ENCODE results near the gene CCNF.

Gene CCNF

DNA sequence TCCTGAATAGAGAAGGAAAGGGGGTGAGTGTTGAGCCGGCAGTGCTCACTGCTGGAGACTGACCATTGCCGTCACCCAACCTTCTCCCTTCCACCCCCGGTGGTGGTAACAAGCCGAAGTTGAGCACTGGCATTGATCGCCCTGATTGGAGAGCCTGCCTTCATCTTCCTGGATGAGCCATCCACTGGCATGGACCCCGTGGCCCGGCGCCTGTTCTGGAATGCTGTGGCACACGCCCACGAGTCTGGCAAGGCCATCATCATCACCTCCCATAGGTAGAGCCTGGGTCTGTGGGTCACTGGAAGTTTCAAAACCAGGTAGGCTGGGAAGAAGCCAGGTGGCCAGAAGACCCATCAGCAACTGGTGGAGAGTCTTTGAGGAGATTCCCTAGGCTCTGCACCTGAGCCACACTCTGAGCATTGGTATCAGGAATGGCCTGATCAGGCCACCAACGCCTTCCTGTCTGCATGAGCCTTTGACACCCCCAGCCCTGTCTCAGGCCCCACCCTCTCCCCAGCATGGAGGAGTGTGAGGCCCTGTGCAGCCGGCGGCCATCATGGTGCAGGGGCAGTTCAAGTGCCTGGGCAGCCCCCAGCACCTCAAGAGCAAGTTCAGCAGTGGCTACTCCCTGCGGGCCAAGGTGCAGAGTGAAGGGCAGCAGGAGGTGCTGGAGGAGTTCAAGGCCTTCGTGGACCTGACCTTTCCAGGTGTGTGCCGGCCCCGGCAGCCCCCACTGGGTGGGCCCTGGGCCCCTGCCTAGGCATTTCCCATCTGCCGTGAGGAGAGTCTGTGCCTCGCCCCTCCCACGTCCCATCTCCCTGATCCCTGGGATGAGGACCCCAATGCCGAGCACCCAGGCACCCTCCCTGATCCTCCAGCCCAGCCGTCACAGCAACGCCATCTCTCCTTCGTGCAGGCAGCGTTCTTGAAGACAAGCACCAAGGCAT, 4.9 kb upstream of the CCNF start:
- no peak for TF ChIP-seq TAF1 (IDR thresholded peaks at IDR 0.05; ENCODE audit: borderline replicate concordance, insufficient read depth, low read length)
- no peak for TF ChIP-seq FOXP2 (optimal IDR thresholded peaks at IDR 0.05; ENCODE audit: borderline replicate concordance, extremely low read depth, extremely low read length, insufficient read depth)
- TF ChIP-seq, protein P1, sequence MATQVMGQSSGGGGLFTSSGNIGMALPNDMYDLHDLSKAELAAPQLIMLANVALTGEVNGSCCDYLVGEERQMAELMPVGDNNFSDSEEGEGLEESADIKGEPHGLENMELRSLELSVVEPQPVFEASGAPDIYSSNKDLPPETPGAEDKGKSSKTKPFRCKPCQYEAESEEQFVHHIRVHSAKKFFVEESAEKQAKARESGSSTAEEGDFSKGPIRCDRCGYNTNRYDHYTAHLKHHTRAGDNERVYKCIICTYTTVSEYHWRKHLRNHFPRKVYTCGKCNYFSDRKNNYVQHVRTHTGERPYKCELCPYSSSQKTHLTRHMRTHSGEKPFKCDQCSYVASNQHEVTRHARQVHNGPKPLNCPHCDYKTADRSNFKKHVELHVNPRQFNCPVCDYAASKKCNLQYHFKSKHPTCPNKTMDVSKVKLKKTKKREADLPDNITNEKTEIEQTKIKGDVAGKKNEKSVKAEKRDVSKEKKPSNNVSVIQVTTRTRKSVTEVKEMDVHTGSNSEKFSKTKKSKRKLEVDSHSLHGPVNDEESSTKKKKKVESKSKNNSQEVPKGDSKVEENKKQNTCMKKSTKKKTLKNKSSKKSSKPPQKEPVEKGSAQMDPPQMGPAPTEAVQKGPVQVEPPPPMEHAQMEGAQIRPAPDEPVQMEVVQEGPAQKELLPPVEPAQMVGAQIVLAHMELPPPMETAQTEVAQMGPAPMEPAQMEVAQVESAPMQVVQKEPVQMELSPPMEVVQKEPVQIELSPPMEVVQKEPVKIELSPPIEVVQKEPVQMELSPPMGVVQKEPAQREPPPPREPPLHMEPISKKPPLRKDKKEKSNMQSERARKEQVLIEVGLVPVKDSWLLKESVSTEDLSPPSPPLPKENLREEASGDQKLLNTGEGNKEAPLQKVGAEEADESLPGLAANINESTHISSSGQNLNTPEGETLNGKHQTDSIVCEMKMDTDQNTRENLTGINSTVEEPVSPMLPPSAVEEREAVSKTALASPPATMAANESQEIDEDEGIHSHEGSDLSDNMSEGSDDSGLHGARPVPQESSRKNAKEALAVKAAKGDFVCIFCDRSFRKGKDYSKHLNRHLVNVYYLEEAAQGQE (IDR thresholded peaks at IDR 0.05; ENCODE audit: insufficient read depth in 1 of 2, low read depth in 2 of 2, low read length in 2 of 2) = no peak
- no peak for TF ChIP-seq SIN3A (IDR thresholded peaks at IDR 0.05; ENCODE audit: borderline replicate concordance, insufficient read depth, low read length)
- no peak for TF ChIP-seq POLR2AphosphoS5 (IDR thresholded peaks at IDR 0.05; ENCODE audit: low read depth, low read length)

DNA sequence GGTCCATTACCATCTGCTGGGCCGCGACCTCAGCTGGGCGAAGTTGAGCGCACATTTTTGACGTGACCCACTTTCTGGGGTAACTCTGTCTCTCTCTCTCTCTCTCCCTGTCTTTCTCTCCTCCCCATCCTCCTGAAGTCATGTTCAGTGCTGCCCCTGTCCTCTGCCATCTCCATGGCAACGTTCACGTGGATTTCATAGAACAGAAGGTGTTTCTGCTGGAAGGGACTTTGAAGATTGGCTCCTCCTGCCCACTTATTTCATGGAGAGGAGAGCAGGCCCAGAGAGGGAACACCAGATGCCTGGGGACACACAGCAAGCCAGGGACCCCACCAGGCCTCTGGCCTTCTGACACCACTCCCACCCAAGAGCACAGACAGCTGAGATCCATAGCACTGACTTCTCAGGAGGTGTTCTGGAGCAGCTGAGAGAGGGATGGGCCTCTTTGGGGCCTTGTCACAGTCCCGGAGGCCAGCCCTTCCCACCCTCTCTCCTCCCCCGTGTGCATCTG, 4.2 kb upstream of the CCNF start:
- no peak for TF ChIP-seq SIN3A (IDR thresholded peaks at IDR 0.05; ENCODE audit: borderline replicate concordance, insufficient read depth, low read length)
- no peak for TF ChIP-seq FOXP2 (optimal IDR thresholded peaks at IDR 0.05; ENCODE audit: borderline replicate concordance, extremely low read depth, extremely low read length, insufficient read depth)
- no peak for TF ChIP-seq POLR2AphosphoS5 (IDR thresholded peaks at IDR 0.05; ENCODE audit: low read depth, low read length)
- TF ChIP-seq TAF1 (IDR thresholded peaks at IDR 0.05; ENCODE audit: borderline replicate concordance, insufficient read depth, low read length) = no peak
- TF ChIP-seq, protein P1 (IDR thresholded peaks at IDR 0.05; ENCODE audit: insufficient read depth in 1 of 2, low read depth in 2 of 2, low read length in 2 of 2) = no peak

DNA sequence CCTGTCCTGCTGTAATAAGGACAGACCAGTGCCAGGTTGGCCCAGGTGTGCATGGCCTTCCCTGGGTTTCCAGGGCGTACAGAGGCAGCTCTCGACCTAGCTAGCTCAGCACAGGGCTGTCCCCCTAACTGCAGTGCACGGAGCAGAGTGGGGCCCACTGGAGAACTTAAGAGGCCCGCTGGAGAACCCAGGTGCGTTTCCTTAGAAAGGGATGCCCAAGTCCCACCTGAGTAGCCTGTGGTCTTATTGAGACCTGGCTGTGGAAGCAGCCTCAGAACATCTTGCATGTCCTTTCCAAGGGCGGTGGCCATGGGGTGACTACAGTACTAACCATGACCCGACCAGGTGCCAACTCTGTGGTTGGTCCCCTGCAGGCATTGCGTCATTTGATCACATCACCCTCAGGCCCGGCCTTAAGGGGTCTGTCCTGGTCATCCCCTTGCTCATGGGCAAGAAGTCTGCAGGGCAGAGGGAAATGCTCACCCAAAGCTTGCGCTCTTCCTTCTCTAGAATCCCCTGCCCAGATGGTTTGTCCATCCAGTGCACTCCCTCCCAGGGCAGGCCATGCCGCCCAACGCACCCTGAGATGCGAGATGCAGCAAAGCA, 3.3 kb upstream of the CCNF start:
- TF ChIP-seq SIN3A (IDR thresholded peaks at IDR 0.05; ENCODE audit: borderline replicate concordance, insufficient read depth, low read length) (no peak), POLR2AphosphoS5 (IDR thresholded peaks at IDR 0.05; ENCODE audit: low read depth, low read length) (no peak), TAF1 (IDR thresholded peaks at IDR 0.05; ENCODE audit: borderline replicate concordance, insufficient read depth, low read length) (no peak), FOXP2 (optimal IDR thresholded peaks at IDR 0.05; ENCODE audit: borderline replicate concordance, extremely low read depth, extremely low read length, insufficient read depth) (no peak)
- TF ChIP-seq, protein P1 (IDR thresholded peaks at IDR 0.05; ENCODE audit: insufficient read depth in 1 of 2, low read depth in 2 of 2, low read length in 2 of 2) = no peak

DNA sequence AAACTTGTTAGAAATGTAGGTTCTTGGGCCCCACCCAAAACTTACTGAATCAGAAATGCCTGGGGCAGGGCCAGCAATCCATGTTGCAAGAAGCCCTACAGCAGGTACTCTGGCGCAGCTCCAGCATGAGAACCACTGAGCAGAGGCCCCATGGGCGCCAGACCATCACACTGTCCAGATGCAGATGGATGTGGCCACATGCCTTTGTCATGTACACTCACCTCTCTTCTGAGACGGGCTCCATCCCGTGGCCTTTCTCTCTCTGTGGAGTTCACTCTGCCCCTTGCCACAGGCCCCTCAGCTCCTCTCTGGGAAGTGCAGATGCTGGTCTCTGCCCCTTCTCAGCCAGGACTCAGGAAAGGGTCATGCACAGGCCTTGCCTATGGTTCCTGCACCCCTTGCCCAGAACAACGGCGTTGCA, 2.3 kb upstream of the CCNF start:
- no peak for TF ChIP-seq FOXP2 (optimal IDR thresholded peaks at IDR 0.05; ENCODE audit: borderline replicate concordance, extremely low read depth, extremely low read length, insufficient read depth)
- no peak for TF ChIP-seq TAF1 (IDR thresholded peaks at IDR 0.05; ENCODE audit: borderline replicate concordance, insufficient read depth, low read length)
- no peak for TF ChIP-seq POLR2AphosphoS5 (IDR thresholded peaks at IDR 0.05; ENCODE audit: low read depth, low read length)
- no peak for TF ChIP-seq SIN3A (IDR thresholded peaks at IDR 0.05; ENCODE audit: borderline replicate concordance, insufficient read depth, low read length)

DNA sequence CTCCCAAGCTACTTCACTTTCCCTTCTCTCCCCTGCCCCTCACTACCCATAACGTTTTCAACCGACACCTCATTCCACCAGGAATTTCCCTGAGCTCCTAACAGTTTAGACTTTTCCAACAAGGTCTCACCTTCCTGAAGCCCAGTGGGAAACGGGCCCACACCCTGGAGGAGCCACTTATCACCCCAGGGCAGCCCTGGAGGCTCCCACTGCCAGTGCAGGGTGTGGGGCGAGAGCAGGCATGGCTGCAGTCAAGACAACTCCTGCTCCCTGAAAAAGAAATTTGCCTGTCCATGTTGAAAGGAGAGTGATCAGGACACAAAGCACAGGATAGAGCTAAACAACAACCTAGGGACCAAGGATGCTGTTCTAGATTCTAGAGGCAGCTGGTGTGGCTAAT, 1.7 kb upstream of the CCNF start:
- TF ChIP-seq FOXP2 (optimal IDR thresholded peaks at IDR 0.05; ENCODE audit: borderline replicate concordance, extremely low read depth, extremely low read length, insufficient read depth) (no peak), SIN3A (IDR thresholded peaks at IDR 0.05; ENCODE audit: borderline replicate concordance, insufficient read depth, low read length) (no peak), TAF1 (IDR thresholded peaks at IDR 0.05; ENCODE audit: borderline replicate concordance, insufficient read depth, low read length) (no peak), POLR2AphosphoS5 (IDR thresholded peaks at IDR 0.05; ENCODE audit: low read depth, low read length) (no peak)
- TF ChIP-seq, protein P1 (IDR thresholded peaks at IDR 0.05; ENCODE audit: insufficient read depth in 1 of 2, low read depth in 2 of 2, low read length in 2 of 2) = no peak

Measured in PFSK-1 (cell line).